NCI-H146 (cell line): ENCODE results near the gene LPP.

Experiments
- DNase-seq: peaks from one replicate; lab custom pipeline; 2025; lab: John Stamatoyannopoulos, UW

LPP gene

GRCh38 chr3:188752850-188753249 lies 598.9 kb downstream of the LPP start:
- DNase-seq: no peak

GRCh38 chr3:188754267-188754666 lies 600.3 kb downstream of the LPP start:
- no peak for DNase-seq

DNA sequence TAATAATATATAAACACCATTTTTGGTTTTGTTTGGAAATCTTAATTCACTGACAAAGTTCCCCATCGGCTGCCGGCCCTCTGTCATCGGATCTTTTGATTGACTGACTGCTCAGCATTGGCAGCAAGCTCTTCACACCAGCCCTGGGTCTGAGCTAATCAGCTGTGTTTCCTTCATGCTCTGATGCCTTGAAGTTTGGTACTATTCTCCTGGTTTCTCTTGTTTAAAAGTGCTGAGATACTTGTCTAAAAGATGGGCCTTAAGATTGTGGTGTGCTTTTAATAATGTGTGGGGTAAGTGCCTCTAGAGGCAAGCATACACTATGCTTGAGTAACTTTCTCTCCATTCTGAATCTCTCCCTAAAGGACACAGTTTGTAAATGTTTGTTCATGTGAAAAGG lies 602.3 kb downstream of the LPP start:
- DNase-seq: no peak

DNA sequence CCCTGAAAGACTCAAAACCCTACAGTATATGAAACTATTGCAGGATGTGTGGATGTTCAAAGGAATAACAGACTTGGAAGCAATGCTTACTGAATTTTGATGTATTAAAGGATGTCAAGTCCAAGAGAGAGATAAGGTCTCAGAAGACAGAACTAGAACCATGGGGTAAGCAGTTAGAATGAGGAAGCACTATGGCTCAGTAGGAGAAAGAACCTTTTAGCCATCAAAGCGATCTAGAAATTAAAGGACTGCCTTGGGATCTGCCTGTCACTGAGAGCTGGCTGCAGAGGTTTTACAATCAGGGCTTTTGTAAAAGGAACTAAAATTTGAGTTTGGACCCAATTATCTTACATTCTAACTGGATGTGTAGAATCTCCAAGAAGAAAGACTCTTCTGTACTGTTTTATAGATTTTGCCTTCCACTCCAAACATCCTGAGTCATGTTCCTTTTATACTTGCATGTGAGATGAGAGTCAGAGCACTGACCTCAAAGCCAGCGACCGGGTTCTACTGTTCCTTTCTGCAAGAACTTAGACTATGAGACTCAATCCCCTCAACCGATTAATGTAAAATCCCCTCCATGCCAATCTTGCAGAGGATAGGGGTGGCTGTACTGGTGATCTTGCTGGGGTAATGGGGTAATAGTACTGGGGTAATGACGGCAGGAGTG lies 605.5 kb downstream of the LPP start:
- DNase-seq: no peak

GRCh38 chr3:188760408-188760807 lies 606.5 kb downstream of the LPP start:
- DNase-seq: no peak

DNA sequence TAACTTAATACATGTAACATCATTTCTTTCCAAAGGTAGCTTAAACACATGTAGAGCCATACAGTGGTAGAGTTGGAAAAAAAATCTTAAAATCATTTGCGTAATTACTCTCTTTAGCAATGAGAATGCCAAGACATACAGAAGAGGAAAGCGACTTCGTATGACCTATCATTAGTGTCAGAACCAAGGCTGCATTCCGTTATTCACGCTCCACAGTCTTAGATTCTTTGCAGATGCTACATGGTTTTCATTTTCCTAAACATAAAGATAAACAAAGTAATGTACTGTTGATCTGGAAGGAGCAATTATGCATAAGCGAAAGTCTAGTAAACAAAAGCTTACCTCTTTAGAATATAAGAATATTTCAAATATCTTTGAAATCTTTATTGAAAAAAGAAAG lies 607.5 kb downstream of the LPP start:
- DNase-seq: no peak

GRCh38 chr3:188761964-188762363 lies 608.0 kb downstream of the LPP start:
- DNase-seq: no peak

DNA sequence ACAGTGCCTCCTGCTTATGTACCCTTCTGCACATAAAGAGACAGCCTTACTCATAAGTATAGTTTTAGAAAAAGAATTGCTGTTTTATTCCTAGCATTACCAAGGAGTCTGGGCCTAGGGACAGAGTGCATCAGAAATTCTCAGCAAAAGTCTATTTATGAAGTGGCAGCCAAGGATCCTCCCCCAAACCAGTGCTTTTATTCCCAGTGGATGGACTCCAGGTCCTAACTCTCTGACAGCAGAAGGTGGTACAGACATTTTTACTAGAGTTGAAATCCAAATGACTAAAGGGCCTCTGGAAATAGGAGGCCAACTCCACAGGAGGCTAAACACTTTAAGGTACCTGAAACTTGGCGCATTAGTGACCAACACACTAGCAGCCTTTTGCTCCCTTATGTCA lies 610.7 kb downstream of the LPP start:
- DNase-seq: no peak

GRCh38 chr3:188769831-188770230 lies 615.9 kb downstream of the LPP start:
- no peak for DNase-seq

- DNase-seq: no peak
Observed at GRCh38 chr3:188772886-188773285, 618.9 kb downstream of the LPP start.

DNA sequence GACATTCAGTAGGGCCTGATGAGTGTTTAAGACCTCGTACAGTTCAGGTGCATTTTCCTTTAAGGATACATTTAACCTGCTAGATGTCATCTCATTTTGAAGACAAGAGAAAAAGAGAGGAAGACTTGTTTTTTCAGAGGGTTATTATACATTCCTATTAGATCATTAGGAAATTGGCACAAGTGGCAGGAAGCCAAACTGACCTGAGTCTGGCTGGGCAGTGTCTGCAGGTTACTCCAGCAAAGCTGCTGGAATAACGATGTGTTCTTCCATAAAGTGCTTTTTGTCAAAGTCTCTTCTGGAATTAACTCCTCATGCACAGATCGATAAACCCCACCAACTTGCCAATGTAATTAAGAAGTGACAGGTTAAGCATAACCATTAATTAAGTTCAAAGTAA lies 621.5 kb downstream of the LPP start:
- DNase-seq: no peak

DNA sequence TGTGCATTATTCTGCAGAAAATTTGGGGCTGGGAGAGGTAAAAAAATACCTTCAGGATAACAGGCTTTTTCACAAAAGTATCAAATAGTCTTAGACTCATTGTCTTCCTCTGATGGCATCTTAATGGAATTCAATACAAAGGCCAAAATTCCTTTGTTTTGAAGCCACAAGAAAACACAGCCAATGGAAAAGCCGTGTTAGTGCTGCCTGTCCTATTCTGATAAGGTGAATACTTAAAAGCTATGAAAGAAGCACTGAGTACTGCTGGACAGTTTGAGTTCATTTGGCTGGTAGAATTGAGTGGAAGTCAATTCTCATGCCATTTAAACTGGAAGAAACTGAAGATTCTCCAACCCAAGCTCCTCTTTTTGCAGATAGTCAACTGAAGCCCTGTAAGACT lies 622.5 kb downstream of the LPP start:
- no peak for DNase-seq

GRCh38 chr3:188778091-188778852 lies 624.3 kb downstream of the LPP start:
- DNase-seq: no peak

GRCh38 chr3:188779281-188779980 lies 625.5 kb downstream of the LPP start:
- no peak for DNase-seq

DNA sequence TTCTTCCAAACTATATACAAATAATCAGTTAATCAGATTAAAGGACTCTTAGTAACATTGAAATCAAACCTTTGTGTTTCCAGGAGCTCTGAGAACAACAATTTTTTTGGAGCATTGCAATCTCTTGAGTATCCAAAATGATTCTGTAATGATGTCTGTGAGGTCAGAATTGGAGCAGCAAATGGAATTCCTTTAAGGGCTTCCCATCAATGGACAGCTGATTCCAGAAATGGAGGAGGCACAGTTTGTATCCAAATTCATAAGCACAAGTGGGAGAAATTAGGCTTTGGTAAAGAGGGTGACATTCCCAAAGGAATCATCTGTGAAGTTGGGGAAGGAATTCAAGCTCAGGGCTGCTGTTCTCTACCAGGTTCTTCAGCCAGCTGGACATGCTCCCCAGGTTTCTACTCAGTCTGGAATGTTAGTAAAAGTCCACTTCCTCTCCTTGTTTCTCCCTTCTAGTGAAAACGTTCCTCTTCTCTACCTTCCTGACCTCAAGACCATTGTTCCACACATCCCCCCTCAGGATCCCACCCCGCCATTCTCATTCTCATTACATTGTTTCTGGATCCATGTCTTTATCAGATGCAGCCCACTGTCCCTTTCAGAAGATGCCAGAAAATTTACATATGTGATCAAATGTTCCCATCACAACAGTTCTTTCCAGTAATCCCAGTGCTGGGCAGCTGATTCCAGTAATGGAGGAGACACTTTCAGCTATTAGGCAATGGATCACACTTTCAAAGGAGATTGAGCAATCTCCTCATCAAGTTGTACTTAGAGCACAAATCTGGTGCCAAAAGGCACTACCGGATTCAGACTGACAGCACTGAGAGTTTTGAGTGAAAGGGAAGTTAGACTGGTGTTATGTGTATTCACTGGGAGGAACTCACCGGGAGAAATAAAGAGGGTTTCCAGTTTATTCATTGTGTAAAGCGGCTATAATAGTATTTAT lies 626.5 kb downstream of the LPP start:
- DNase-seq: no peak

DNA sequence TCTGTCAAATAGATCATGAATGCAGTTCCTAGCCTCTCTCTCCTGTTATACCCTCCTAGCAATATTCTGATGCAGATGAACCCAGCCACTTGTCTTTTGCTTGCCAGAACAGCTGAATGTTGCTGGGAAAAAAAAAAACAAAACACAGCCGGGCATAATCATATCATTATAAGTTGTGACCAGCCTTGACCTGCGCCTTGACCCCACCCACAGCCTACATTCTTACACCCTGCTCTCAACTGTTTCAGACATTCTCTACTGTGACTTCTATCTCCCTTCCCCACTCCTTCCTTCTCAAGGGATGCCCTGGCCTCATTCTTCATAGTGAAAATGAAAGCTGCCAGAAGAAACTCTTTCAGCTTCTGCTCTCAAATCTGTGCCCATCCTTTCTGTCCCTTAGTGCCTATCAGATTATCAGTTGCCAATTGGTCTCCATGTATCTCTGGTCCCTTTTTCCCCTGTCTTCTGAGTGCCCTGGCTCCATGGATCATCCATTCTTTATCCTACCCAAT lies 628.7 kb downstream of the LPP start:
- DNase-seq: no peak

DNA sequence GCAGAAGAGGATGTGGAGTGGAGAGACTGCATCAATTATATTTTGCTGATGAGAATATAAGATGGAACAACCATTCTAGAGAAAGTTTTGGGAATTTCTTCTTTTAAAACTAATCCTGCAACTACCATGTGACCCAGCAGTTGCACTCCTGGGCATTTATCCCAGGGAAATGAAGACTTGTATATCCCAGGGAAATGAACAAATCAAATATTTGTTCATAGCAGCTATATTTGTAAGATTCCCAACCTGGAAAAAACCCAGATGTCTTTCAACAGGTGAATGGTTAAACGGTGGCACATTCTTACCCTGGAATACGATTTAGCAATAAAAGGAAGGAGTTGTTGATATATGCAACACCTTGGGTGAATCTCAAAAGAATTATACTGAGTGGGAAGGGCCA lies 632.5 kb downstream of the LPP start:
- DNase-seq: no peak

DNA sequence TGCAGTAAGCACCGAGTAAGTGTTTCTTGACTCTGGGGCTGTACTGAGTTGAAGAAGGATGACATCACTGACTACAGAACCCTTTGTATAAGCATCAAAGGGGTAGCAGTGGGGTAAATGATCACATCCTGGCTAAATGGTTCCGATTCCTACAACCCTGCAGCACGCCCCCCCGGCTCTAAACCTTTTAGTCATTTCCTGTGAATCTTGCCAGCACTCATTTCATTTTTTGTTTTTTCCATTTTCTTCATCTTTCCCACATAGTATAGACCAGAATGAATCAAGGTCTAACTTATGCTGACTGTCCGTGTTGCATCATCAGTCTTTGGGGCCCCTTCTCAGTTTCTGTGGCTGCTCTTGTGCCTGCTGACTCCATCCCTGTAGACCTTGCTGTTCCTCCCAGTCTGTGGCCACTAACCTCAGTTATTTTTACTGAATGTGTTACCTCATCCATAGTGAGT lies 634.7 kb downstream of the LPP start:
- DNase-seq: no peak

GRCh38 chr3:188789251-188789650 lies 635.3 kb downstream of the LPP start:
- no peak for DNase-seq

DNA sequence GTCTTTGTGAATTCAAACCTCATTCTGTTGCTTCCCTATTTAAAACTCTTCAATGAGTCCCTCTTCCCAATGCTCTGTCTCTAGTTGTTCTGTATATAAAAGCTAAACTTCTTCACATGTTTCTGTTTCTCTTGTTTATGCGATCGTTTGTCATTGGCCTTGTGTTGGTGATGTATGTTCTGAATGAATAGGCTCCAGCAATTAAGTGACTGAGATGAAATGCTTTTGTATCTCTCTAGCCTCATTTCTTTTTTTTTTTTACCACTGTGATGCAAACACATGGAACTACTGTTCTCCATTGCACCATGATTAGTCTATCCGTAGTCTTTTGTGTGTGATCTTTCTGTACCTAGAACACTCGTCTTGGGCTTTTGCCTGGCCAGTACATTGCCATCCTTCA lies 637.4 kb downstream of the LPP start:
- DNase-seq: no peak

DNA sequence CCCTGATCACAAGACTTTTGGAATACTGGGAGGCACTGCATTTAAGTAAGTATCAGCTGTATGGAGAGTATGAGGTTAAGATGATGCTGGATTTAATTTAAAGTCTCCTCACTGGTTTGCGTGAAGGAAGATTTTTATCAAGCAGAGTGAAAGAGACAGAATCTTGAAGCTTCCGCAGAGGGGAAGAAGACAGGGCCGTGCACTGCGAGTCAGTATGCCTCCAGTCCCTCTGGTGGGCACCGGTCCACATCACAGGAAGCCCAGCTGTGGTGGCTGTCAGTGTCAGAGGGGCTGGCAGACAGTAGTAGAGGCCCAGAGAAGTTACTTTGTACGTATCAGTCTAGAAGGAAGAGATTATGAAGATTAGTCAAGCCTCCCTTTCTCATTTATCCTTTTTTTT lies 638.8 kb downstream of the LPP start:
- no peak for DNase-seq

DNA sequence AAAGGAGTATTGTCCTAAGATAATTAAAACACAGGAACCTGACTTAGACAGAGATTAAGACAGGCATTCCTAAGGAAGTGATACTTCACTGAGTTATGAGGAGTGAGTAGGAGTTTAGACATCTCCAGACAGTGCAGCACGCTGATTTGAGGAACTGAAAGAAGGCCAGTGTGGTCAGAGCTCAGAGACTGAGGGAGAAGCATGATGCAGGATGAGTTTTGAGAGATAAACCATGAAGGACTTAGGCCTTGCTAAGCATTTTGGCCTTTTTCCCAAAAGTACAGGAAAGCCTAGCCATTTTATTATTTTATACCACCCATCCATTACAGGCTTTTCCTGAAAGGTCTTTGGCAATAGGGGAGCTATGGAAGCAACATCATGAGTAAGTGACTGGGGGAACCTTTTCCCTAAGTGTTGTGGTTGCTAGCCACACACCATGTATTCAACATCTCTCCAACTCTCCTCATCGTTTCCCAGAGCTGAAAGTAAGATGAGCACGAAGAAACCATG lies 642.2 kb downstream of the LPP start:
- DNase-seq: no peak
